Thyroid gland (tissue), 4 donors: ENCODE measurements around the gene ABCC4.

ENCODE experiments used
- CTCF ChIP-seq, 6 experiments: fragments of 200-600 bp in 3 of 6; fragments of 450-650 bp in 3 of 6; sonication (generic) in 3 of 6; IDR thresholded peaks; one replicate each; pipeline ENCODE4 v1.5.1; 2016 to 2019; ENCODE audit warnings: antibody characterized with exemption in 6 of 6, mild to moderate bottlenecking in 2 of 6, inconsistent platforms in 1 of 6, moderate library complexity in 1 of 6
- POLR2A ChIP-seq, 2 donors: fragments of 450-650 bp; IDR thresholded peaks; one replicate each; pipeline ENCODE4 v1.6.1; 2017; ENCODE audit warnings: antibody characterized with exemption in 2 of 2, mild to moderate bottlenecking in 2 of 2, moderate library complexity in 1 of 2

DNA sequence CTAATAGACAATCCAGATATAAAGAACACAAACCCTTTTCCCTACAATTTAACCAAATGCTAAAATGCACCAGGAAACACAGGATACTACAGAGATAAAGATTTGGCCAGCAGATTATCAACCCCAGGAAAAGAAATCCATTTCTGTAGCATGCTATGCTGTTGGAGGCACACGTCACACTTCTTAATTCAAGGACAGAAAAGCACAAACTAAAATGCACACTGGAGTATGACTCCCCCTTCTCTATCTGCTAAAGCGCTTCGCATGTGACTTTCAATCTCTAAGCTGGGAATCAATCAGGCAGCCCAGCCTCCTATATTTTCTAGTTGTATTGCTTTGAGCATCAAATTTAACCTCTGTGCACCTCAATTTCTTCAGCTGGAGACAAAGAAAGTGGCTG, 22.2 kb downstream of the ABCC4 start:
- TF ChIP-seq CTCF (IDR thresholded peaks at IDR 0.05) (no peak), POLR2A (IDR thresholded peaks at IDR 0.05) (no peak)
